Thyroid gland (tissue), 4 donors: ENCODE data around the gene TIMP4. TPM values are rescaled to one million over a fixed set of nuclear protein-coding genes. Genes with fewer than 3 reads are reported as not detected.

ENCODE experiments used
- DNase-seq, 2 donors: peaks; one replicate each; pipeline ENCODE4 v3.0.0-alpha.2; 2019
- H3K27ac ChIP-seq, 3 donors: fragments of 200-600 bp; sonication (generic); 1 replicate in 2 of 3; 2 replicates in 1 of 3; pipeline ENCODE4 v1.5.1; 2016 to 2019; ENCODE audit warnings: mild to moderate bottlenecking in 1 of 3, moderate library complexity in 1 of 3
- H3K27me3 ChIP-seq: fragments of 200-600 bp; sonication (generic); one replicate; pipeline ENCODE4 v1.5.1; 2019
- H3K36me3 ChIP-seq, 2 donors: fragments of 200-600 bp; sonication (generic); one replicate each; pipeline ENCODE4 v1.5.1; 2016 to 2019
- H3K4me1 ChIP-seq, 2 donors: fragments of 200-600 bp; sonication (generic); one replicate each; pipeline ENCODE4 v1.5.1; 2017 to 2019
- H3K4me3 ChIP-seq, 3 donors: fragments of 200-600 bp; sonication (generic); replicated peaks in 1 of 3; 1 replicate in 2 of 3; 2 replicates in 1 of 3; pipeline ENCODE4 v1.5.1; 2016; ENCODE audit warnings: mild to moderate bottlenecking in 1 of 3
- H3K9me3 ChIP-seq: fragments of 200-600 bp; sonication (generic); one replicate; pipeline ENCODE4 v1.5.1; 2017
- CTCF ChIP-seq, 6 experiments: fragments of 200-600 bp in 3 of 6; fragments of 450-650 bp in 3 of 6; sonication (generic) in 3 of 6; IDR thresholded peaks; one replicate each; pipeline ENCODE4 v1.5.1; 2016 to 2019; ENCODE audit warnings: antibody characterized with exemption in 6 of 6, mild to moderate bottlenecking in 2 of 6, inconsistent platforms in 1 of 6, moderate library complexity in 1 of 6
- POLR2A ChIP-seq, 2 donors: fragments of 450-650 bp; IDR thresholded peaks; one replicate each; pipeline ENCODE4 v1.6.1; 2017; ENCODE audit warnings: antibody characterized with exemption in 2 of 2, mild to moderate bottlenecking in 2 of 2, moderate library complexity in 1 of 2
- WGBS, 2 donors: methylation state at CpG; one replicate each; pipeline ENCODE4 v1.1.5; 2017; 5-methylcytosine and 5-hydroxymethylcytosine counted together
- intact Hi-C: fragments of 100-400 bp; cut with DNase I; formaldehyde crosslinking; loops from one replicate; pipeline ENCODE4 v1.15.1; 2023
- total RNA-seq, 4 donors: library from RNA; depleted of rRNA; stranded (reverse); fragments of >200 nt; gene quantifications; one replicate each; pipeline ENCODE4 v1.2.3, GENCODE V29; 2016

TIMP4 gene
- total RNA-seq, 4 donors from 2014 or later, result 25.4 to 35.3 (median 32.6) TPM

GRCh38 chr3:12190221-12190807 lies 31.6 kb upstream of the TIMP4 start:
- Histone ChIP-seq H3K36me3 (no peaks in the 10 kb centered on the region), H3K27me3 (no peaks in the 10 kb centered on the region), H3K4me3 (no peak overlapping the region), H3K9me3 (no peaks in the 10 kb centered on the region), H3K27ac (peak overlapping the region; percentile 33 to 85 (median 83)), H3K4me1 (peaks cover 54 to 58% of the 10 kb centered on the region in 2 donors)
- TF ChIP-seq CTCF (IDR thresholded peaks at IDR 0.05) (no peak), POLR2A (IDR thresholded peaks at IDR 0.05) (no peak)
- DNase-seq, result no peak
- 89% methylated on average over 9 of the region's 9 CpGs for WGBS, 2 donors
- intact Hi-C loops, result no loop called here

GRCh38 chr3:12188681-12189287 lies 30.1 kb upstream of the TIMP4 start:
- Histone ChIP-seq H3K27me3 (no peaks in the 10 kb centered on the region), H3K4me3 (no peak overlapping the region), H3K27ac (peak overlapping the region; percentile 83 to 95 (median 85)), H3K4me1 (peaks cover 41 to 44% of the 10 kb centered on the region in 2 donors), H3K9me3 (no peaks in the 10 kb centered on the region), H3K36me3 (no peaks in the 10 kb centered on the region)
- no peak for TF ChIP-seq CTCF (IDR thresholded peaks at IDR 0.05)
- TF ChIP-seq POLR2A (IDR thresholded peaks at IDR 0.05), result no peak
- no peak for DNase-seq
- 67 to 77% methylated on average over 8 of the region's 8 CpGs for WGBS, 2 donors
- intact Hi-C loops, result no loop called here

GRCh38 chr3:12188328-12188648 lies 29.6 kb upstream of the TIMP4 start:
- 78 to 80% methylated on average over 3 to 4 of the region's 4 CpGs for WGBS, 2 donors
- no peaks in the 10 kb centered on the region for H3K9me3 ChIP-seq
- peaks cover 36 to 45% of the 10 kb centered on the region in 2 donors for H3K4me1 ChIP-seq
- no peaks in the 10 kb centered on the region for H3K36me3 ChIP-seq
- no peak for DNase-seq
- H3K27ac ChIP-seq, result peak overlapping the region; percentile 83 to 95 (median 85)
- no peak overlapping the region for H3K4me3 ChIP-seq
- intact Hi-C loops, result no loop called here
- TF ChIP-seq CTCF (IDR thresholded peaks at IDR 0.05), result no peak
- no peak for TF ChIP-seq POLR2A (IDR thresholded peaks at IDR 0.05)
- no peaks in the 10 kb centered on the region for H3K27me3 ChIP-seq

GRCh38 chr3:12187448-12188327 lies 29.0 kb upstream of the TIMP4 start:
- intact Hi-C loops, result no loop called here
- Histone ChIP-seq H3K27ac (peak overlapping the region; percentile 83 to 95 (median 85)), H3K9me3 (no peaks in the 10 kb centered on the region), H3K4me1 (peaks cover 33 to 49% of the 10 kb centered on the region in 2 donors), H3K36me3 (no peaks in the 10 kb centered on the region), H3K27me3 (no peaks in the 10 kb centered on the region), H3K4me3 (no peak overlapping the region)
- WGBS, 2 donors, result 17 to 25% methylated on average over 7 of the region's 7 CpGs
- peak; percentile 64 to 68 for DNase-seq
- no peak for TF ChIP-seq CTCF (IDR thresholded peaks at IDR 0.05)
- TF ChIP-seq POLR2A (IDR thresholded peaks at IDR 0.05), result peak in 1 of 2 donors; percentile 35
